WTC11 (cell line): ENCODE measurements around the gene CDK5RAP2. TPM values are rescaled to one million over a fixed set of nuclear protein-coding genes. Genes with fewer than 3 reads are reported as not detected.
"Not testable (repeated sequence)": the region's sequence is repeated elsewhere in the genome, so short reads cannot be mapped to it uniquely, and the experiment has no call there.

Source experiments
- ATAC-seq: fragments of 200-7000 bp; cut with Tn5 transposase; 2 replicates; pipeline ENCODE4 v1.10.0; 2021; ENCODE audit warnings: mild to moderate bottlenecking, moderate library complexity
- CTCF ChIA-PET: fragments of 300-600 bp; sonication (Branson Sonifier 250); formaldehyde crosslinking; loops from one replicate; lab custom pipeline; 2021; ENCODE audit warnings: antibody characterized with exemption; lab: Charles Lee
- POLR2A ChIA-PET: fragments of 350-600 bp; sonication (Branson Sonifier 250); formaldehyde crosslinking; loops from one replicate; lab custom pipeline; 2021; ENCODE audit warnings: antibody characterized with exemption; lab: Charles Lee
- DNase-seq: peaks from one replicate; pipeline ENCODE4 v3.0.0; 2021; ENCODE audit warnings: low spot score
- H3K27ac Mint-ChIP-seq: 2 replicates; pipeline ENCODE4 v1.8.0; 2021; ENCODE audit warnings: mixed read lengths
- H3K27me3 Mint-ChIP-seq: 2 replicates; pipeline ENCODE4 v1.8.0; 2021; ENCODE audit warnings: low read depth, mild to moderate bottlenecking, moderate library complexity, mixed read lengths
- H3K36me3 Mint-ChIP-seq: 2 replicates; pipeline ENCODE4 v1.8.0; 2021; ENCODE audit warnings: mixed read lengths
- H3K4me1 Mint-ChIP-seq: 2 replicates; pipeline ENCODE4 v1.8.0; 2022; ENCODE audit warnings: mixed read lengths
- H3K4me3 Mint-ChIP-seq: 2 replicates; pipeline ENCODE4 v1.8.0; 2021; ENCODE audit warnings: mild to moderate bottlenecking, moderate library complexity, mixed read lengths
- H3K9me3 Mint-ChIP-seq: 2 replicates; pipeline ENCODE4 v1.8.0; 2021; ENCODE audit warnings: mixed read lengths
- FOXP4 ChIP-seq: sonication (generic); formaldehyde crosslinking; IDR thresholded peaks from 2 replicates; pipeline ENCODE4 v1.8.0; 2022; ENCODE audit warnings: mild to moderate bottlenecking, missing genetic modification reagents
- GABPB1 ChIP-seq: sonication (generic); formaldehyde crosslinking; IDR thresholded peaks from 2 replicates; pipeline ENCODE4 v1.8.1; 2023; ENCODE audit warnings: mild to moderate bottlenecking, missing genetic modification reagents
- NFATC4 ChIP-seq: fragments of 250-450 bp; sonication (Bioruptor Pico); IDR thresholded peaks from 2 replicates; pipeline ENCODE4 v1.9.0; 2021; ENCODE audit warnings: mild to moderate bottlenecking
- NFE2L1 ChIP-seq: sonication (generic); formaldehyde crosslinking; IDR thresholded peaks from 2 replicates; pipeline ENCODE4 v1.8.1; 2023; ENCODE audit warnings: missing genetic modification reagents
- NR3C1 ChIP-seq: sonication (generic); formaldehyde crosslinking; conservative IDR thresholded peaks from 2 replicates; pipeline ENCODE4 v1.8.1; 2023; ENCODE audit warnings: low read depth, mild to moderate bottlenecking, missing genetic modification reagents
- TEAD1 ChIP-seq: sonication (generic); formaldehyde crosslinking; IDR thresholded peaks from 2 replicates; pipeline ENCODE4 v1.8.0; 2022; ENCODE audit warnings: mild to moderate bottlenecking, missing genetic modification reagents
- TEAD4 ChIP-seq: sonication (generic); formaldehyde crosslinking; IDR thresholded peaks from 2 replicates; pipeline ENCODE4 v1.8.0; 2022; ENCODE audit warnings: mild to moderate bottlenecking, missing genetic modification reagents
- ZNF423 ChIP-seq: fragments of 250-450 bp; sonication (Bioruptor Pico); IDR thresholded peaks from 2 replicates; pipeline ENCODE4 v2.1.2; 2022; ENCODE audit warnings: mild to moderate bottlenecking, moderate library complexity
- total RNA-seq: library from RNA; stranded (reverse); gene quantifications from 3 replicates; pipeline ENCODE4 v1.2.3, GENCODE V29; 2021
- TF ChIP-seq, protein P1 (sequence below): sonication (generic); formaldehyde crosslinking; IDR thresholded peaks from 2 replicates; pipeline ENCODE4 v1.8.1; 2023; ENCODE audit warnings: mild to moderate bottlenecking, moderate library complexity, missing genetic modification reagents
- TF ChIP-seq, protein P2 (sequence below): sonication (generic); formaldehyde crosslinking; IDR thresholded peaks from 2 replicates; pipeline ENCODE4 v1.8.0; 2023; ENCODE audit warnings: mild to moderate bottlenecking, missing genetic modification reagents
- TF ChIP-seq, protein P3 (sequence below): sonication (generic); formaldehyde crosslinking; IDR thresholded peaks from 2 replicates; pipeline ENCODE4 v1.8.1; 2022; ENCODE audit warnings: missing genetic modification reagents, borderline replicate concordance

The CDK5RAP2 gene
- total RNA-seq, 1 experiment from 2014 or later, result 48.3 TPM

DNA sequence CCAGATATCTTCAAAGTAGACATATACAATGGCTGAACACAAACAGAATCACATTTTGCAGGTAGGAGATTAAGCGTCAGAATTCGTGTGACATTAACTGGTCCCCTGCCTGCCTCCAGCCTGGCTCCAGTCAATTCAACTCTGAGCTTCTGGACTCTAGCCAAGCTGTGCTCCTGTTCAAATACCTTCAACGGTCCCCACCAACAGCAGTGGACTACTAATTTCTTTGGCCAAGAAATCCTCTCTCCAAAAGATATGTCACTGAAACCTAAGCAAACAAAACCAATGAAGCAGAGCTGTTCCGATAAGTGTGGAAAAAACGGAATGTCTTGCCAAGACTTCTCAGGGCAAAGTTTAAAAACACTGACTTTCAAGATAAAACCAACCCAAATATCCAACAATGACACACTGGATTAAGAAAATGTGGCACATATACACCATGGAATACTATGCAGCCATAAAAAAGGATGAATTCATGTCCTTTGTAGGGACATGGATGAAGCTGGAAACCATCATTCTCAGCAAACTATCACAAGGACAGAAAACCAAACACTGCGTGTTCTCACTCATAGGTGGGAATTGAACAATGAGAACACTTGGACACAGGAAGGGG lies 49.6 kb downstream of the CDK5RAP2 start:
- POLR2A ChIA-PET, H3K9me3 Mint-ChIP-seq, ATAC-seq, DNase-seq, H3K27ac Mint-ChIP-seq, H3K27me3 Mint-ChIP-seq, H3K4me3 Mint-ChIP-seq: not testable (repeated sequence)
- CTCF ChIA-PET, result interaction anchor here (1.5 to 5.3 kb wide), 3 partner anchors 53 to 181 kb away, joined by 5 to 38 read pairs (median 5); no protein-coding TSS in a partner anchor
- Mint-ChIP-seq H3K4me1 (peaks cover 44% of the 10 kb centered on the region), H3K36me3 (peaks cover 74% of the 10 kb centered on the region)

DNA sequence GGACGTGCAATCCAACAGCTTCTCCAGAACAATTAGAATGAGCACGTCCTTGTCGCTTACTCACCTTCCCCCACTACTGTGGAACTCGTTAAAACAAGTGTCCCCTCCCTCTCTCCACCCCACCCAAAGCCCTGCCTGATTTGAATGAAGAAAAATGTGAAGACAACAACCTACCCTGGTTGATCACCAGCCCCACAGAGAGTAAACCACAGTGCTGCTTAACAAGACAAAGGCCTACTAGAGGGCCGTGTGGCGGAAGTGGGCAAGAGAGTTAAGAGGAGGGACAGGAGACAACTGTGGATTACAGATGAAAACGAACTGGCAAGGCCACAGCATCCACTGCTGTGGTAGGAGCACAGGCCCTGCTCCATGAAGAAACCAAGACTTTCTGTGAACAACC lies 51.1 kb downstream of the CDK5RAP2 start:
- POLR2A ChIA-PET, result no interaction called here
- H3K36me3 Mint-ChIP-seq, result peaks cover 69% of the 10 kb centered on the region
- peak; percentile 28 for DNase-seq
- ATAC-seq, result peak; percentile 80
- peak overlapping the region; percentile 88 for H3K27ac Mint-ChIP-seq
- no peak overlapping the region for H3K4me3 Mint-ChIP-seq
- CTCF ChIA-PET, result interaction anchor here (1.7 to 5.3 kb wide), 2 partner anchors 52 to 180 kb away, joined by 5 to 38 read pairs; no protein-coding TSS in a partner anchor
- peak; percentile 68; the same call in 1 of the 2 replicates for TF ChIP-seq FOXP4
- TF ChIP-seq, protein P1, sequence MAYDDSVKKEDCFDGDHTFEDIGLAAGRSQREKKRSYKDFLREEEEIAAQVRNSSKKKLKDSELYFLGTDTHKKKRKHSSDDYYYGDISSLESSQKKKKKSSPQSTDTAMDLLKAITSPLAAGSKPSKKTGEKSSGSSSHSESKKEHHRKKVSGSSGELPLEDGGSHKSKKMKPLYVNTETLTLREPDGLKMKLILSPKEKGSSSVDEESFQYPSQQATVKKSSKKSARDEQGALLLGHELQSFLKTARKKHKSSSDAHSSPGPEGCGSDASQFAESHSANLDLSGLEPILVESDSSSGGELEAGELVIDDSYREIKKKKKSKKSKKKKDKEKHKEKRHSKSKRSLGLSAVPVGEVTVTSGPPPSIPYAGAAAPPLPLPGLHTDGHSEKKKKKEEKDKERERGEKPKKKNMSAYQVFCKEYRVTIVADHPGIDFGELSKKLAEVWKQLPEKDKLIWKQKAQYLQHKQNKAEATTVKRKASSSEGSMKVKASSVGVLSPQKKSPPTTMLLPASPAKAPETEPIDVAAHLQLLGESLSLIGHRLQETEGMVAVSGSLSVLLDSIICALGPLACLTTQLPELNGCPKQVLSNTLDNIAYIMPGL, result no peak
- TF ChIP-seq ZNF423, result peak; percentile 12; the same call in 1 of the 2 replicates
- H3K4me1 Mint-ChIP-seq, result peaks cover 51% of the 10 kb centered on the region
- no peaks in the 10 kb centered on the region for H3K27me3 Mint-ChIP-seq
- peaks cover 6% of the 10 kb centered on the region; the same call in 1 of the 2 replicates for H3K9me3 Mint-ChIP-seq

GRCh38 chr9:120528327-120528726 lies 51.6 kb downstream of the CDK5RAP2 start:
- DNase-seq (no peak), ATAC-seq (no peak)
- Mint-ChIP-seq H3K9me3 (peaks cover 6% of the 10 kb centered on the region; the same call in 1 of the 2 replicates), H3K27me3 (no peaks in the 10 kb centered on the region), H3K27ac (0 out of 2 replicates have a peak overlapping the region, but pooled peaks have one; percentile 88), H3K4me3 (no peak overlapping the region), H3K4me1 (peaks cover 51% of the 10 kb centered on the region), H3K36me3 (peaks cover 73% of the 10 kb centered on the region)
- POLR2A ChIA-PET, result no interaction called here
- TF ChIP-seq NFATC4 (CRISPR knock-in tag), result no peak
- TF ChIP-seq TEAD4 (CRISPR knock-in tag), result no peak
- no peak for TF ChIP-seq TEAD1
- TF ChIP-seq NFE2L1 (CRISPR knock-in tag), result no peak
- TF ChIP-seq NR3C1 (CRISPR knock-in tag), result no peak
- CTCF ChIA-PET, result interaction anchor here (5.3 kb wide), 1 partner anchor 51 kb away, joined by 38 read pairs; no protein-coding TSS in a partner anchor

DNA sequence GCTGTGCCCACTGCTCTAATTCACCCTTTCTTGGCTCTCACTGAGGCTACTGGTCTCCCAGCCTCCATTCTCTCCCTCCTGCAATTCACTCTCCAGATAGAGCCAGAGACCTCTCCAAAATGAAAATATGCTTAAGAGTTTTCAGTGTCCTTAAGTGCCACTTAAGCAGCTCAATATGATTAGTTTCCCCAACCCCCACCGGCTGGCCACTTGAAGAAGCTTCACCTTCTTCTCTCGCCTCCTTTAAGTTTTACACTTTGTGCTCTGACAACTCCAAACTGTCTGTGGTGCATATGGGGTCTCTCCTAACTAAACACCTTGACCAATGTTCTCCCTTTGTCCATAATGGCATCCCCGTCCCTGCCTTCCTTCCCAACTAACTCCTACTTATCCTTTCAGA lies 53.4 kb downstream of the CDK5RAP2 start:
- peaks cover 51% of the 10 kb centered on the region for H3K4me1 Mint-ChIP-seq
- ChIA-PET POLR2A (no interaction called here), CTCF (no interaction called here)
- H3K9me3 Mint-ChIP-seq, result peaks cover 9% of the 10 kb centered on the region; the same call in 1 of the 2 replicates
- TF ChIP-seq, protein P2, sequence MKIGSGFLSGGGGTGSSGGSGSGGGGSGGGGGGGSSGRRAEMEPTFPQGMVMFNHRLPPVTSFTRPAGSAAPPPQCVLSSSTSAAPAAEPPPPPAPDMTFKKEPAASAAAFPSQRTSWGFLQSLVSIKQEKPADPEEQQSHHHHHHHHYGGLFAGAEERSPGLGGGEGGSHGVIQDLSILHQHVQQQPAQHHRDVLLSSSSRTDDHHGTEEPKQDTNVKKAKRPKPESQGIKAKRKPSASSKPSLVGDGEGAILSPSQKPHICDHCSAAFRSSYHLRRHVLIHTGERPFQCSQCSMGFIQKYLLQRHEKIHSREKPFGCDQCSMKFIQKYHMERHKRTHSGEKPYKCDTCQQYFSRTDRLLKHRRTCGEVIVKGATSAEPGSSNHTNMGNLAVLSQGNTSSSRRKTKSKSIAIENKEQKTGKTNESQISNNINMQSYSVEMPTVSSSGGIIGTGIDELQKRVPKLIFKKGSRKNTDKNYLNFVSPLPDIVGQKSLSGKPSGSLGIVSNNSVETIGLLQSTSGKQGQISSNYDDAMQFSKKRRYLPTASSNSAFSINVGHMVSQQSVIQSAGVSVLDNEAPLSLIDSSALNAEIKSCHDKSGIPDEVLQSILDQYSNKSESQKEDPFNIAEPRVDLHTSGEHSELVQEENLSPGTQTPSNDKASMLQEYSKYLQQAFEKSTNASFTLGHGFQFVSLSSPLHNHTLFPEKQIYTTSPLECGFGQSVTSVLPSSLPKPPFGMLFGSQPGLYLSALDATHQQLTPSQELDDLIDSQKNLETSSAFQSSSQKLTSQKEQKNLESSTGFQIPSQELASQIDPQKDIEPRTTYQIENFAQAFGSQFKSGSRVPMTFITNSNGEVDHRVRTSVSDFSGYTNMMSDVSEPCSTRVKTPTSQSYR (CRISPR knock-in tag), result no peak
- TF ChIP-seq GABPB1 (no peak), NR3C1 (CRISPR knock-in tag) (no peak)
- TF ChIP-seq, protein P3, sequence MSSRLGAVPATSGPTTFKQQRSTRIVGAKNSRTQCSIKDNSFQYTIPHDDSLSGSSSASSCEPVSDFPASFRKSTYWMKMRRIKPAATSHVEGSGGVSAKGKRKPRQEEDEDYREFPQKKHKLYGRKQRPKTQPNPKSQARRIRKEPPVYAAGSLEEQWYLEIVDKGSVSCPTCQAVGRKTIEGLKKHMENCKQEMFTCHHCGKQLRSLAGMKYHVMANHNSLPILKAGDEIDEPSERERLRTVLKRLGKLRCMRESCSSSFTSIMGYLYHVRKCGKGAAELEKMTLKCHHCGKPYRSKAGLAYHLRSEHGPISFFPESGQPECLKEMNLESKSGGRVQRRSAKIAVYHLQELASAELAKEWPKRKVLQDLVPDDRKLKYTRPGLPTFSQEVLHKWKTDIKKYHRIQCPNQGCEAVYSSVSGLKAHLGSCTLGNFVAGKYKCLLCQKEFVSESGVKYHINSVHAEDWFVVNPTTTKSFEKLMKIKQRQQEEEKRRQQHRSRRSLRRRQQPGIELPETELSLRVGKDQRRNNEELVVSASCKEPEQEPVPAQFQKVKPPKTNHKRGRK (CRISPR knock-in tag), result no peak
- H3K27ac Mint-ChIP-seq, result no peak overlapping the region
- DNase-seq (no peak), ATAC-seq (no peak)
- peaks cover 82% of the 10 kb centered on the region for H3K36me3 Mint-ChIP-seq
- H3K4me3 Mint-ChIP-seq, result no peak overlapping the region
- H3K27me3 Mint-ChIP-seq, result no peaks in the 10 kb centered on the region
